Measurements from ENCODE around the gene ZNF648. TPM values are rescaled to one million over a fixed set of nuclear protein-coding genes. Genes with fewer than 3 reads are reported as not detected.

ZNF648 gene
- total and polyA plus RNA-seq, 12 donors: 0.09 TPM; not detected in 11

DNA sequence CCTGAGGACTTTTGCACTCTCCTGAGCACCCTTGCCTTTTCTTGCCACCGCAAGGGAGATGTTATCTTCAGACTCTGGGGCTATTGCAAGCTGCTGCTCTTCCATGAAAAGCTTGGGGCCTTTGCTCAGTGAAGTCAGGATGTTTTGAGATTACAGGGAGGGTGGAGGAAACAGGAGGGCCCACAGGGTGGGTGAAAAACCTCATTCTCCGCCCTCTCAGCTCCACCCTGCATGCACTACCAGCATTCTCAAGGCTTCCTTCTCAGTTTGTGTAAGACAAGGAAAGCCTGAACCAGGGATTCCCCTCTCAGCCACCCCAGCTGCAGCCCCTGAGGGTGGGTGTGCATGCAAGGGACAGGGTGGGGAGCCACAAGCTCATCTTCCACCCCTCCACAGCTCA, 25.8 kb upstream of the ZNF648 start:
- DNase-seq (no peak), ATAC-seq (no peak)
- H3K27me3 ChIP-seq: no peaks in the 10 kb centered on the region
- peaks cover 0 to 12% (median 5%) of the 10 kb centered on the region in 9 donors for H3K4me1 ChIP-seq
- intact Hi-C loops (cut with DNase I): loop anchor here in 9 of 10 donors (5.0 to 10.0 kb wide), 7 partner anchors 55 to 697 kb away; partner anchors contain the start of gene NPL (in 6 of the 9)
- no peaks in the 10 kb centered on the region for H3K36me3 ChIP-seq
- TF ChIP-seq, protein P1, sequence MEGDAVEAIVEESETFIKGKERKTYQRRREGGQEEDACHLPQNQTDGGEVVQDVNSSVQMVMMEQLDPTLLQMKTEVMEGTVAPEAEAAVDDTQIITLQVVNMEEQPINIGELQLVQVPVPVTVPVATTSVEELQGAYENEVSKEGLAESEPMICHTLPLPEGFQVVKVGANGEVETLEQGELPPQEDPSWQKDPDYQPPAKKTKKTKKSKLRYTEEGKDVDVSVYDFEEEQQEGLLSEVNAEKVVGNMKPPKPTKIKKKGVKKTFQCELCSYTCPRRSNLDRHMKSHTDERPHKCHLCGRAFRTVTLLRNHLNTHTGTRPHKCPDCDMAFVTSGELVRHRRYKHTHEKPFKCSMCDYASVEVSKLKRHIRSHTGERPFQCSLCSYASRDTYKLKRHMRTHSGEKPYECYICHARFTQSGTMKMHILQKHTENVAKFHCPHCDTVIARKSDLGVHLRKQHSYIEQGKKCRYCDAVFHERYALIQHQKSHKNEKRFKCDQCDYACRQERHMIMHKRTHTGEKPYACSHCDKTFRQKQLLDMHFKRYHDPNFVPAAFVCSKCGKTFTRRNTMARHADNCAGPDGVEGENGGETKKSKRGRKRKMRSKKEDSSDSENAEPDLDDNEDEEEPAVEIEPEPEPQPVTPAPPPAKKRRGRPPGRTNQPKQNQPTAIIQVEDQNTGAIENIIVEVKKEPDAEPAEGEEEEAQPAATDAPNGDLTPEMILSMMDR (IDR thresholded peaks at IDR 0.05): no peak
- H3K4me3 ChIP-seq: no peak overlapping the region
- WGBS, 2 donors: 90 to 94% methylated on average over 2 of the region's 2 CpGs
- H3K27ac ChIP-seq: no peak overlapping the region
- H3K9me3 ChIP-seq: no peaks in the 10 kb centered on the region

DNA sequence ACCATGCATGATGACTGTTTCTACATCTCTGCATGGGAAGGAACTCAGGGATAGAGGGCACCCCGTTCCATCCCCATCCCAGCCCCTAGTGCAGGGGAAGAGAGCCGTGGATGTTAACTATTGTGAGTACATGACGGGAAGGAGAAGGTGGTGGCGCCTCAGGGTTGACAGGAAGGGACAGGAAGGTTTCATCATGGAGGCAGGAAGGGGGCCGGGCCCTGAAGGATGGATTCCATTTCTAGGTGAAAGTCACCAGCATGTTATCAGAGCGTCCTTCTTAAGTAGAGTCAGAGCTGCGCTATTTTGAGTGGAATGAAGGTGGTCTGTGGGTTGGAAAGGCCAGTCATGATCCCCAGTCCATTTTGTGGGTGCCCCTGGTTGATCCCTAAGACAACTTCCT, 25.1 kb upstream of the ZNF648 start:
- ATAC-seq (no peak), DNase-seq (no peak)
- TF ChIP-seq, protein P1 (IDR thresholded peaks at IDR 0.05): no peak
- intact Hi-C loops (cut with DNase I): loop anchor here in 9 of 10 donors (5.0 to 10.0 kb wide), 7 partner anchors 56 to 698 kb away; partner anchors contain the start of gene NPL (in 6 of the 9)
- Histone ChIP-seq H3K36me3 (no peaks in the 10 kb centered on the region), H3K27ac (no peak overlapping the region), H3K4me1 (peaks cover 0 to 12% (median 5%) of the 10 kb centered on the region in 9 donors), H3K9me3 (no peaks in the 10 kb centered on the region), H3K27me3 (no peaks in the 10 kb centered on the region), H3K4me3 (no peak overlapping the region)
- WGBS, 2 donors: 90 to 92% methylated on average over 7 of the region's 7 CpGs

DNA sequence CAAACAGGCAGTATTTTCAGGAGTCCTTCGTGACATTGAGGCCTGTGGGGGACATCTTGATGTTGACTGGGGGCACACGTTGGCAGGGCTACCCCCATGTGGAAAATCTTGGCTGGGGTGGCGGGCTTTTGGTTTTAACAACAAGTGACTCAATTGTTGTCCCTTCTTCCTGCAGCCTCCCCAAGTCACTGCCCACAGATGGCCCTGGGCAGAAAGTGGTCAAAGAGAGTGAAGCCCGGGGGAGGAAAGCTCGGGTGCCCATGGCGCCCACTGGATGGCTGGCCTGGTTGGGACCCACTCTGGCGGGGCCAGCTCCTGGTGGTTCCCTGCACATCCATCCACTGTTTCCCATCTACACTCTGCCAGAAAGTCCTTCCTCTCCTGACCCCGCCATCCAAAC, 24.6 kb upstream of the ZNF648 start:
- no peaks in the 10 kb centered on the region for H3K9me3 ChIP-seq
- intact Hi-C loops (cut with DNase I): loop anchor here in 9 of 10 donors (5.0 to 10.0 kb wide), 7 partner anchors 56 to 699 kb away; partner anchors contain the start of gene NPL (in 6 of the 9)
- H3K4me1 ChIP-seq: peaks cover 0 to 12% (median 5%) of the 10 kb centered on the region in 9 donors
- no peak overlapping the region for H3K27ac ChIP-seq
- no peak overlapping the region for H3K4me3 ChIP-seq
- H3K27me3 ChIP-seq: no peaks in the 10 kb centered on the region
- ATAC-seq: no peak
- no peak for DNase-seq
- WGBS, 2 donors: 88 to 90% methylated on average over 8 of the region's 8 CpGs
- no peaks in the 10 kb centered on the region for H3K36me3 ChIP-seq
- TF ChIP-seq, protein P1 (IDR thresholded peaks at IDR 0.05): no peak

DNA sequence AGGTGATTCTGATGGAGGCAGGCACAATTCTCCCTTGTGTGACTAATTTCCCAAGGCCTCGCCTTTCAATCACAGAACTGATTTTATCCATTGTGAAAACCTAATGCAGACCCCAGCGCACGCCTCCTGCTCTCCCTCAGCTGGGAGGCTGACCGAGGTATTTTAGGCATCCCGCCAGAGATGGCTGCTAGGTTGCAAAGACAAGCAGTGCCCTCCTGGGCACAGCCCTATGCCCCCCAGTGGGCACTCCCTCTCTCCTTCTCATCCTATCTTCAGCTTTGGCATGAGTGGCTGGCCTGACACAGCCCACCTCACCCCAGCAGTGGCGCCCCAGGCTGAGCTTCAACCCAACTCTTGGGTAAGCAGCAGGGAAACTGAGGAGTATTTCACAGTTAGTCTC, 24.2 kb upstream of the ZNF648 start:
- 96 to 98% methylated on average over 6 of the region's 6 CpGs for WGBS, 2 donors
- intact Hi-C loops (cut with DNase I): loop anchor here (1.0 to 10.0 kb wide), 11 partner anchors 57 to 699 kb away; partner anchors contain the start of gene NPL (in 6 of the 10)
- Histone ChIP-seq H3K9me3 (no peaks in the 10 kb centered on the region), H3K4me1 (peaks cover 0 to 12% (median 5%) of the 10 kb centered on the region in 9 donors), H3K36me3 (no peaks in the 10 kb centered on the region), H3K4me3 (no peak overlapping the region), H3K27ac (no peak overlapping the region), H3K27me3 (no peaks in the 10 kb centered on the region)
- no peak for ATAC-seq
- TF ChIP-seq, protein P1 (IDR thresholded peaks at IDR 0.05): no peak
- no peak for DNase-seq
